ENCODE results near the gene DNAAF9.

DNAAF9 gene

GRCh38 chr20:3364323-3365013 is 43.0 kb downstream of the DNAAF9 start:
- no peak for DNase-seq

GRCh38 chr20:3360752-3361151 is 46.7 kb downstream of the DNAAF9 start:
- DNase-seq = no peak

- DNase-seq = no peak
These were observed 48.7 kb downstream of the DNAAF9 start for GRCh38 chr20:3358676-3359340.
